ENCODE results near the gene MIS12.

The MIS12 gene

GRCh38 chr17:5485270-5486205 is 828 bp upstream of the MIS12 start, which contains the start of gene DERL2:
Gene DERL2, minus strand, starts transcription at chr17:5486178. Its CDS starts 17 bp downstream, at chr17:5486161.
- Histone ChIP-seq H3K27me3 (ENCODE audit: insufficient read depth, poor library complexity, severe bottlenecking) (no peaks in the 10 kb centered on the region), H3K4me3 (replicated peaks; ENCODE audit: insufficient read depth, low read length) (peak within 1 kb of the TSS; percentile 79), H3K27ac (replicated peaks) (peak within 1 kb of the TSS; percentile 100)
- DNase-seq (ENCODE audit: low read depth in 1 of 2, low spot score in 1 of 2), result no peak
- no peak for TF ChIP-seq CTCF (IDR thresholded peaks at IDR 0.05; ENCODE audit: insufficient read depth, low read length)
- no peak for TF ChIP-seq REST (IDR thresholded peaks at IDR 0.05; ENCODE audit: insufficient replicate concordance, low read depth)
- no peak for TF ChIP-seq GABPA (IDR thresholded peaks at IDR 0.05; ENCODE audit: low read depth)
- TF ChIP-seq SPI1 (IDR thresholded peaks at IDR 0.05; ENCODE audit: borderline replicate concordance, low read depth), result no peak
- TF ChIP-seq POLR2AphosphoS5 (IDR thresholded peaks at IDR 0.05; ENCODE audit: low read depth), result no peak

GRCh38 chr17:5488752-5489151 is 2.4 kb downstream of the MIS12 start:
- DNase-seq (ENCODE audit: low read depth in 1 of 2, low spot score in 1 of 2), result no peak
- no peak overlapping the region for H3K4me3 ChIP-seq (replicated peaks; ENCODE audit: insufficient read depth, low read length)
- TF ChIP-seq REST (IDR thresholded peaks at IDR 0.05; ENCODE audit: insufficient replicate concordance, low read depth), result no peak
- H3K27me3 ChIP-seq (ENCODE audit: insufficient read depth, poor library complexity, severe bottlenecking), result no peaks in the 10 kb centered on the region
- no peak overlapping the region for H3K27ac ChIP-seq (replicated peaks)

GRCh38 chr17:5492970-5493369 is 6.6 kb downstream of the MIS12 start:
- Histone ChIP-seq H3K27ac (replicated peaks) (no peak overlapping the region), H3K27me3 (ENCODE audit: insufficient read depth, poor library complexity, severe bottlenecking) (no peaks in the 10 kb centered on the region), H3K4me3 (replicated peaks; ENCODE audit: insufficient read depth, low read length) (no peak overlapping the region)
- DNase-seq (ENCODE audit: low read depth in 1 of 2, low spot score in 1 of 2), result no peak
- TF ChIP-seq POLR2AphosphoS5 (IDR thresholded peaks at IDR 0.05; ENCODE audit: low read depth) (no peak), REST (IDR thresholded peaks at IDR 0.05; ENCODE audit: insufficient replicate concordance, low read depth) (no peak), SPI1 (IDR thresholded peaks at IDR 0.05; ENCODE audit: borderline replicate concordance, low read depth) (no peak), CTCF (IDR thresholded peaks at IDR 0.05; ENCODE audit: insufficient read depth, low read length) (no peak), GABPA (IDR thresholded peaks at IDR 0.05; ENCODE audit: low read depth) (no peak)

Measured in HL-60 (cell line).